Activated CD8-positive, alpha-beta memory T cell treated with anti-CD3 and anti-CD28 coated beads, Interleukin-2, amount 50 U/mL, for 48 hours (primary cell): ENCODE measurements around the gene AOC1.

Experiments
- DNase-seq: peaks from one replicate; pipeline ENCODE4 v3.0.0-alpha.2; 2020

AOC1 gene

GRCh38 chr7:150835702-150836280 is 16.5 kb upstream of the AOC1 start:
- no peak for DNase-seq

GRCh38 chr7:150838965-150839650 is 13.2 kb upstream of the AOC1 start:
- peak; percentile 12 for DNase-seq

- DNase-seq: peak; percentile 26
These were observed 10.3 kb upstream of the AOC1 start for GRCh38 chr7:150842018-150842417.

GRCh38 chr7:150842716-150843115 is 9.6 kb upstream of the AOC1 start:
- DNase-seq: peak; percentile 22

- DNase-seq: no peak
These were observed 6.9 kb upstream of the AOC1 start for GRCh38 chr7:150845421-150845861.

GRCh38 chr7:150846291-150847115 is 5.8 kb upstream of the AOC1 start:
- peak; percentile 38 for DNase-seq

GRCh38 chr7:150847536-150847935 is 4.8 kb upstream of the AOC1 start:
- peak; percentile 30 for DNase-seq

- peak; percentile 18 for DNase-seq
These were observed 4.2 kb upstream of the AOC1 start for GRCh38 chr7:150848111-150848510.

- DNase-seq: peak; percentile 35
These were observed 3.7 kb upstream of the AOC1 start for GRCh38 chr7:150848561-150849115.

GRCh38 chr7:150849204-150849775 is 3.0 kb upstream of the AOC1 start:
- DNase-seq: peak; percentile 12

- no peak for DNase-seq
These were observed 2.0 kb upstream of the AOC1 start for GRCh38 chr7:150850273-150850672.

GRCh38 chr7:150851492-150852370 is 586 bp upstream of the AOC1 start:
- DNase-seq: peak; percentile 36

GRCh38 chr7:150854066-150855000 is 2.0 kb downstream of the AOC1 start:
- DNase-seq: peak; percentile 44

- peak; percentile 40 for DNase-seq
These were observed 2.7 kb downstream of the AOC1 start for GRCh38 chr7:150855046-150855445.

GRCh38 chr7:150855476-150856302 is 3.4 kb downstream of the AOC1 start:
- DNase-seq: peak; percentile 29

GRCh38 chr7:150856303-150857275 is 4.3 kb downstream of the AOC1 start:
- DNase-seq: no peak

- peak; percentile 37 for DNase-seq
These were observed 5.1 kb downstream of the AOC1 start for GRCh38 chr7:150857276-150858055.
